WERI-Rb-1 (cell line): ENCODE results near the gene COL2A1.
"Not testable (repeated sequence)": the region's sequence is repeated elsewhere in the genome, so short reads cannot be mapped to it uniquely, and the experiment has no call there.

ENCODE experiments used
- DNase-seq: peaks from one replicate; pipeline ENCODE4 v3.0.0-alpha.2; 2020
- H3K27ac ChIP-seq: fragments of 250-450 bp; sonication (Bioruptor Pico); 2 replicates; pipeline ENCODE4 v1.5.1; 2020; ENCODE audit warnings: mild to moderate bottlenecking, moderate library complexity
- H3K27me3 ChIP-seq: fragments of 250-450 bp; sonication (Bioruptor Pico); 2 replicates; pipeline ENCODE4 v1.5.1; 2021; ENCODE audit warnings: mild to moderate bottlenecking, low read depth, moderate library complexity; ENCODE audit not compliant: insufficient read depth, severe bottlenecking
- H3K36me3 ChIP-seq: fragments of 250-450 bp; sonication (Bioruptor Pico); 2 replicates; pipeline ENCODE4 v1.5.1; 2020; ENCODE audit warnings: mild to moderate bottlenecking, moderate library complexity
- H3K4me3 ChIP-seq: 2 replicates; pipeline ENCODE4 v1.5.1; 2011; ENCODE audit warnings: low read depth, mild to moderate bottlenecking, control low read depth, low read length
- H3K9me3 ChIP-seq: fragments of 250-450 bp; sonication (Bioruptor Pico); 2 replicates; pipeline ENCODE4 v1.5.1; 2021; ENCODE audit warnings: mild to moderate bottlenecking, moderate library complexity; ENCODE audit not compliant: severe bottlenecking
- CTCF ChIP-seq: IDR thresholded peaks from 2 replicates; pipeline ENCODE4 v1.5.1; 2011; ENCODE audit warnings: low read depth, mild to moderate bottlenecking, control low read depth, inconsistent platforms, low read length

Gene COL2A1

GRCh38 chr12:47965581-47965980 lies 38.7 kb downstream of the COL2A1 start:
- Histone ChIP-seq H3K9me3 (no peaks in the 10 kb centered on the region), H3K27me3 (no peaks in the 10 kb centered on the region), H3K4me3 (no peak overlapping the region), H3K27ac (no peak overlapping the region), H3K36me3 (peaks cover 35% of the 10 kb centered on the region)
- TF ChIP-seq CTCF: no peak
- no peak for DNase-seq

- no peak overlapping the region for H3K27ac ChIP-seq
These were observed 40.1 kb downstream of the COL2A1 start for GRCh38 chr12:47964106-47964728.

GRCh38 chr12:47963340-47964040 lies 40.8 kb downstream of the COL2A1 start, which contains the start of gene TMEM106C:
Gene TMEM106C, plus strand, starts transcription at chr12:47963596. Its CDS starts 641 bp downstream, at chr12:47964237.
- DNase-seq: peak; percentile 94
- TF ChIP-seq CTCF: peak; percentile 96
- Histone ChIP-seq H3K36me3 (peaks cover 31% of the 10 kb centered on the region), H3K9me3 (no peaks in the 10 kb centered on the region), H3K27ac (peak within 1 kb of the TSS; percentile 71), H3K27me3 (no peaks in the 10 kb centered on the region), H3K4me3 (peak within 1 kb of the TSS; percentile 86)

More at GRCh38 chr12:47964106-47964728, 40.1 kb downstream of the COL2A1 start:
- TF ChIP-seq CTCF: no peak
- Histone ChIP-seq H3K27me3 (no peaks in the 10 kb centered on the region), H3K36me3 (peaks cover 34% of the 10 kb centered on the region), H3K9me3 (no peaks in the 10 kb centered on the region), H3K4me3 (peak overlapping the region; percentile 86)
- DNase-seq: peak; percentile 28

- Histone ChIP-seq H3K4me3 (no peak overlapping the region), H3K36me3 (peaks cover 22% of the 10 kb centered on the region), H3K27me3 (no peaks in the 10 kb centered on the region), H3K9me3 (peaks cover 9% of the 10 kb centered on the region), H3K27ac (no peak overlapping the region)
- DNase-seq: no peak
- no peak for TF ChIP-seq CTCF
These were observed 42.1 kb downstream of the COL2A1 start for GRCh38 chr12:47962198-47962597.

- H3K4me3 ChIP-seq, H3K27me3 ChIP-seq, DNase-seq, H3K36me3 ChIP-seq, H3K27ac ChIP-seq, H3K9me3 ChIP-seq: not testable (repeated sequence)
These were observed 46.6 kb downstream of the COL2A1 start for GRCh38 chr12:47957671-47958070.

GRCh38 chr12:47955059-47955458 lies 49.2 kb downstream of the COL2A1 start:
- no peak for DNase-seq
- no peak for TF ChIP-seq CTCF
- H3K9me3 ChIP-seq: peaks cover 9% of the 10 kb centered on the region
- no peak overlapping the region for H3K27ac ChIP-seq
- no peaks in the 10 kb centered on the region for H3K36me3 ChIP-seq
- no peak overlapping the region for H3K4me3 ChIP-seq
- no peaks in the 10 kb centered on the region for H3K27me3 ChIP-seq
